ENCODE data around the gene ERC2.

DNA sequence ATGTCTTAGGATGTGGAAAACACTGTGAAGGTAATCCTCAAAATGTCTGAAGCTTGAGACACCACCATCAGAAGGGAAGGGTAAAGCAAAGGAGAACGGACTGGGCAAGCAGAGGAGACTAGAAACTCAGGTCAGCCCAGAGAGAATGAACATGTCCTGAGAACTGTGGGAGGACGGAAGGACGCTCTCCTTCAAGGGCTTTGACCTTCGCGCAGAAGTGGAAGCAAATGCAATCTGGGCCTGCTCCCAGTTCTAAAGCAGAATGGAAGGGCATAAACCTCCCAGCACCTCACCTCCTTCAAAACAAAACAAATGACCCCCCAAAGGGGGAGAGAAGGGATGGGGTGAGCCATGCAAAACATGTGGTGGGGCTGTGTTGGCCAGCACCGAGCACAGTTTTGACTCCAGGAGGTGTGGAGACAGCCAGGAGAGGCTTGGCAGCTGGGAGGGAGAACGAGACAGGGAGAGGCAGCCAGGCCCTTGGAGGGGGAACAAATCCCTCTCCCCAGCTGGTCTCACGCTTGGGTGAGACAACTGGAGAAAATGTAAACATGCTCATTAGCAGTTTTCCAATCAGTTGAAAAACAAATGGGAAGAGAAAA is 758.8 kb downstream of the ERC2 start:
- TF ChIP-seq POLR2AphosphoS5 (IDR thresholded peaks at IDR 0.05) (no peak), POLR2A (IDR thresholded peaks at IDR 0.05) (no peak), EP300 (IDR thresholded peaks at IDR 0.05) (no peak)
- TF ChIP-seq, protein P1, sequence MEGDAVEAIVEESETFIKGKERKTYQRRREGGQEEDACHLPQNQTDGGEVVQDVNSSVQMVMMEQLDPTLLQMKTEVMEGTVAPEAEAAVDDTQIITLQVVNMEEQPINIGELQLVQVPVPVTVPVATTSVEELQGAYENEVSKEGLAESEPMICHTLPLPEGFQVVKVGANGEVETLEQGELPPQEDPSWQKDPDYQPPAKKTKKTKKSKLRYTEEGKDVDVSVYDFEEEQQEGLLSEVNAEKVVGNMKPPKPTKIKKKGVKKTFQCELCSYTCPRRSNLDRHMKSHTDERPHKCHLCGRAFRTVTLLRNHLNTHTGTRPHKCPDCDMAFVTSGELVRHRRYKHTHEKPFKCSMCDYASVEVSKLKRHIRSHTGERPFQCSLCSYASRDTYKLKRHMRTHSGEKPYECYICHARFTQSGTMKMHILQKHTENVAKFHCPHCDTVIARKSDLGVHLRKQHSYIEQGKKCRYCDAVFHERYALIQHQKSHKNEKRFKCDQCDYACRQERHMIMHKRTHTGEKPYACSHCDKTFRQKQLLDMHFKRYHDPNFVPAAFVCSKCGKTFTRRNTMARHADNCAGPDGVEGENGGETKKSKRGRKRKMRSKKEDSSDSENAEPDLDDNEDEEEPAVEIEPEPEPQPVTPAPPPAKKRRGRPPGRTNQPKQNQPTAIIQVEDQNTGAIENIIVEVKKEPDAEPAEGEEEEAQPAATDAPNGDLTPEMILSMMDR (IDR thresholded peaks at IDR 0.05) = no peak

Data from upper lobe of left lung (tissue), 4 donors.